ENCODE data around the gene CSGALNACT2. TPM values are rescaled to one million over a fixed set of nuclear protein-coding genes. Genes with fewer than 3 reads are reported as not detected.

The CSGALNACT2 gene
- total and polyA plus RNA-seq, 9 of the 15 experiments (the other 6 are each of a cell fraction or from before 2014, with no cell fraction given) = 1.4 to 7.3 (median 3.5) TPM

DNA sequence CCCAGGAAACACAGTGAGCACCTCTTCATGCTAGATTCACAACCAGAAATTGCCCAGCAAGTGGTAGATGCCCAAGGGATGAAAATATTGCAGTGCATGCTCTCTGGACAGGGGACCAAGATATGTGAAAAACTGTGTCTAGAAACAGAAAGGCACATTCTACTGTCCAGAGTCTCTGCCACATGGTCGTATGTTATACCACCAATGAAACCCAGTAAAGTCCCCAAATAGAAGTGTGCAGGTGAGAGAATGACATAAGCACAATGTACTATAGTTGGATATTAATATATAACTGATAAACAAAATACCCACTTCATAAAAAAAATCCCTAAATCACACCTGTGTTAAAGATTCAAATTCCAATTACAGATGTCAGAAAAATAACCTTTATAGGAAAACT lies 84.8 kb downstream of the CSGALNACT2 start (continued):
- TF ChIP-seq, protein P1, sequence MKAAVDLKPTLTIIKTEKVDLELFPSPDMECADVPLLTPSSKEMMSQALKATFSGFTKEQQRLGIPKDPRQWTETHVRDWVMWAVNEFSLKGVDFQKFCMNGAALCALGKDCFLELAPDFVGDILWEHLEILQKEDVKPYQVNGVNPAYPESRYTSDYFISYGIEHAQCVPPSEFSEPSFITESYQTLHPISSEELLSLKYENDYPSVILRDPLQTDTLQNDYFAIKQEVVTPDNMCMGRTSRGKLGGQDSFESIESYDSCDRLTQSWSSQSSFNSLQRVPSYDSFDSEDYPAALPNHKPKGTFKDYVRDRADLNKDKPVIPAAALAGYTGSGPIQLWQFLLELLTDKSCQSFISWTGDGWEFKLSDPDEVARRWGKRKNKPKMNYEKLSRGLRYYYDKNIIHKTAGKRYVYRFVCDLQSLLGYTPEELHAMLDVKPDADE (conservative IDR thresholded peaks at IDR 0.05; ENCODE audit: control insufficient read depth, low read depth, low read length) = no peak
- TF ChIP-seq ZNF76 (CRISPR knock-in tag; IDR thresholded peaks at IDR 0.05; ENCODE audit: borderline replicate concordance) (no peak), XRCC4 (IDR thresholded peaks at IDR 0.05; ENCODE audit: extremely low read depth, insufficient read depth, insufficient read length) (no peak)

DNA sequence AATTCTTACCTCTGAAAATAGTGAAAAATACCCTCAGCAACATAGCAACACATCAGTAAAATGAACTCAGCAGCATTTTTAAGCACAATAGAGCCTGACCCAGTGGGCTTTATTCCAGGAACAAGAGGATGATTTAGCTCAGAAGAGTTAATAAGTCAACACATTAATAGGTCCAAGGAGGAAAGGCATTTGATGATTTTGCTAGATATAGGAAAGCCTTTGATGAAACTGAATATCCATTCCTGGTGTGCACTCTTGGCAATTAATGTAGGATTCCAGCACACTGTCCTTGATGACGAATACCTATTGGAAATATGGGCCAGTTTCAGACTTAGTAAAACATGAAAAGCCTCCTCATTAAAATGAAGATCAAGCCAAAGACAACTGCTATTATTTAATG lies 86.1 kb downstream of the CSGALNACT2 start:
- H3K9me1 ChIP-seq (ENCODE audit: control insufficient read depth, insufficient read depth, low read length) = no peaks in the 10 kb centered on the region
- H3K27me3 ChIP-seq (ENCODE audit: control insufficient read depth in 2 of 2, insufficient read depth in 2 of 2, low read length in 2 of 2) = peaks cover 8 to 63% of the 10 kb centered on the region in 2 experiments; a peak in 4 of 5 replicates
- no peak overlapping the region for H3K4me3 ChIP-seq
- no peaks in the 10 kb centered on the region for H3K36me3 ChIP-seq (ENCODE audit: control insufficient read depth, insufficient read depth, low read length)
- peaks cover 0 to 20% of the 10 kb centered on the region in 2 experiments; a peak in 1 of 5 replicates for H3K4me1 ChIP-seq (replicated peaks in 1 of 2; ENCODE audit: control insufficient read depth in 2 of 2, insufficient read depth in 2 of 2, low read length in 2 of 2)
- CTCF ChIA-PET (ENCODE audit: low intra/inter-chr PET ratio) = no interaction called here
- no peaks in the 10 kb centered on the region for H3K79me2 ChIP-seq (ENCODE audit: control insufficient read depth, insufficient read depth, low read length)
- H3K9me3 ChIP-seq (replicated peaks; ENCODE audit: control insufficient read depth, insufficient read depth, low read depth, low read length) = no peaks in the 10 kb centered on the region
- POLR2A ChIA-PET = interaction anchor here (0.6 to 0.7 kb wide), 2 partner anchors 15 to 28 kb away, joined by 3 read pairs; no protein-coding TSS in a partner anchor
- FAIRE-seq = no peak
- in situ Hi-C loops (cut with MboI) (no loop called here), intact Hi-C loops (cut with micrococcal nuclease) (no loop called here)
- WGBS (ENCODE audit: insufficient coverage, low coverage, missing lambda C conversion rate) = 0% methylated on average over 1 of the region's 1 CpG
- no peak for ATAC-seq
- no peak overlapping the region for H3K27ac ChIP-seq (ENCODE audit: extremely low read depth, low read depth, low read length)
- no TSS peak for BruUV-seq (replicated peaks)
- H4K20me1 ChIP-seq (replicated peaks; ENCODE audit: control insufficient read depth, insufficient read depth, low read length) = peaks cover 18% of the 10 kb centered on the region; the same call in 1 of the 2 replicates
- H3K4me2 ChIP-seq (ENCODE audit: insufficient read depth, low read length) = no peak overlapping the region
- H2AFZ ChIP-seq (ENCODE audit: low read depth, low read length) = no peak overlapping the region
- no peak for DNase-seq (ENCODE audit: extremely low read depth in 1 of 4, low spot score in 3 of 4)
- no peak overlapping the region for H3K9ac ChIP-seq (ENCODE audit: insufficient read depth in 1 of 2, low read depth in 2 of 2, low read length in 2 of 2)
- TF ChIP-seq BRD9 (IDR thresholded peaks at IDR 0.05; ENCODE audit: low read depth, partially characterized antibody) = no peak
- TF ChIP-seq LEF1 (IDR thresholded peaks at IDR 0.05) = no peak
- no peak for TF ChIP-seq PCBP1 (IDR thresholded peaks at IDR 0.05; ENCODE audit: low read depth, low read length, poor library complexity, severe bottlenecking)
- TF ChIP-seq SIN3A (IDR thresholded peaks at IDR 0.05; ENCODE audit: borderline replicate concordance in 2 of 2, control insufficient read depth in 1 of 2, low read depth in 2 of 2, low read length in 2 of 2) = no peak
- TF ChIP-seq ZNF253 (CRISPR knock-in tag; conservative IDR thresholded peaks at IDR 0.05) = no peak
- TF ChIP-seq ZNF212 (CRISPR knock-in tag; IDR thresholded peaks at IDR 0.05) = no peak
- no peak for TF ChIP-seq TARDBP (IDR thresholded peaks at IDR 0.05)
- no peak for TF ChIP-seq PTRF (tag; IDR thresholded peaks at IDR 0.05)
- TF ChIP-seq TBL1XR1 (IDR thresholded peaks at IDR 0.05; ENCODE audit: low read length in 2 of 2) = no peak
- no peak for TF ChIP-seq NR3C1 (CRISPR knock-in tag; IDR thresholded peaks at IDR 0.05)
- TF ChIP-seq, protein P2, sequence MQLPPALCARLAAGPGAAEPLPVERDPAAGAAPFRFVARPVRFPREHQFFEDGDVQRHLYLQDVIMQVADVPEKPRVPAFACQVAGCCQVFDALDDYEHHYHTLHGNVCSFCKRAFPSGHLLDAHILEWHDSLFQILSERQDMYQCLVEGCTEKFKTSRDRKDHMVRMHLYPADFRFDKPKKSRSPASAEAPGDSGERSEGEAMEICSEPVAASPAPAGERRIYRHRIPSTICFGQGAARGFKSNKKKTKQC (CRISPR knock-in tag; IDR thresholded peaks at IDR 0.05) = no peak
- TF ChIP-seq KDM4B (IDR thresholded peaks at IDR 0.05; ENCODE audit: borderline replicate concordance in 2 of 2, low read depth in 1 of 2) = no peak
- TF ChIP-seq ZNF668 (CRISPR knock-in tag; IDR thresholded peaks at IDR 0.05) = no peak
- TF ChIP-seq, protein P3, sequence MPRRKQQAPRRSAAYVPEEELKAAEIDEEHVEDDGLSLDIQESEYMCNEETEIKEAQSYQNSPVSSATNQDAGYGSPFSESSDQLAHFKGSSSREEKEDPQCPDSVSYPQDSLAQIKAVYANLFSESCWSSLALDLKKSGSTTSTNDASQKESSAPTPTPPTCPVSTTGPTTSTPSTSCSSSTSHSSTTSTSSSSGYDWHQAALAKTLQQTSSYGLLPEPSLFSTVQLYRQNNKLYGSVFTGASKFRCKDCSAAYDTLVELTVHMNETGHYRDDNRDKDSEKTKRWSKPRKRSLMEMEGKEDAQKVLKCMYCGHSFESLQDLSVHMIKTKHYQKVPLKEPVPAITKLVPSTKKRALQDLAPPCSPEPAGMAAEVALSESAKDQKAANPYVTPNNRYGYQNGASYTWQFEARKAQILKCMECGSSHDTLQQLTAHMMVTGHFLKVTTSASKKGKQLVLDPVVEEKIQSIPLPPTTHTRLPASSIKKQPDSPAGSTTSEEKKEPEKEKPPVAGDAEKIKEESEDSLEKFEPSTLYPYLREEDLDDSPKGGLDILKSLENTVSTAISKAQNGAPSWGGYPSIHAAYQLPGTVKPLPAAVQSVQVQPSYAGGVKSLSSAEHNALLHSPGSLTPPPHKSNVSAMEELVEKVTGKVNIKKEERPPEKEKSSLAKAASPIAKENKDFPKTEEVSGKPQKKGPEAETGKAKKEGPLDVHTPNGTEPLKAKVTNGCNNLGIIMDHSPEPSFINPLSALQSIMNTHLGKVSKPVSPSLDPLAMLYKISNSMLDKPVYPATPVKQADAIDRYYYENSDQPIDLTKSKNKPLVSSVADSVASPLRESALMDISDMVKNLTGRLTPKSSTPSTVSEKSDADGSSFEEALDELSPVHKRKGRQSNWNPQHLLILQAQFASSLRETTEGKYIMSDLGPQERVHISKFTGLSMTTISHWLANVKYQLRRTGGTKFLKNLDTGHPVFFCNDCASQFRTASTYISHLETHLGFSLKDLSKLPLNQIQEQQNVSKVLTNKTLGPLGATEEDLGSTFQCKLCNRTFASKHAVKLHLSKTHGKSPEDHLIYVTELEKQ (CRISPR knock-in tag; IDR thresholded peaks at IDR 0.05) = no peak
